ENCODE data around the gene SLC23A2.
A peak's percentile ranks its signal among the peaks of the same experiment; 100 is the strongest.
"Not testable (repeated sequence)": the region's sequence is repeated elsewhere in the genome, so short reads cannot be mapped to it uniquely, and the experiment has no call there.

Gene SLC23A2

DNA sequence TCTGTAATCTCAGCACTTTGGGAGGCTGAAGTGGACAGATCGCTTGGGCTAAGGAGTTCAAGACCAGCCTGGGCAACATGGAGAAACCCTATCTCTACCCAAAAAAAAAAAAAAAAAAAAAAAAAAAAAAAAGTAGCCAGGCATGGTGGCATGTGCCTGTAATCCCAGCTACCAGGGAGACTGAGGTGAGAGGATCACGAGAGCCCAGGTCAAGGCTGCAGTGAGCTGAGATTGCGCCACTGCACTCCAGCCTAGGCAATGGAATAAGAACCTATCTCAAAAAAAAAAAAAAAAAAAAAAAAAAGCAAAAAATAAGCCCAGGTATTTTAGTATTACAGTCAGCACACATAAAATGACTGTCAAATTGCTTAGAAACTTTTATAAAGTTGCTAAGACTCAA, 152.5 kb downstream of the SLC23A2 start:
- H3K9me3 ChIP-seq (ENCODE audit: control insufficient read depth, insufficient read depth, low read depth, low read length); POLR2A ChIA-PET; H3K4me3 ChIP-seq (ENCODE audit: low read depth, low read length); H3K4me1 ChIP-seq (ENCODE audit: control insufficient read depth, insufficient read depth, low read length); H3K27ac ChIP-seq (ENCODE audit: extremely low read depth, low read depth, low read length): not testable (repeated sequence)
- 0 out of 2 replicates have a peak, but pooled peaks have one; percentile 50 for TF ChIP-seq ZNF362 (tag by site-specific recombination; IDR thresholded peaks at IDR 0.05)
- CTCF ChIA-PET = interaction anchor here (0.6 kb wide), 1 partner anchor 84 kb away, joined by 5 read pairs; no protein-coding TSS in a partner anchor
- peaks cover 0 to 13% of the 10 kb centered on the region in 2 experiments; a peak in 2 of 3 replicates for H3K36me3 ChIP-seq (ENCODE audit: control insufficient read depth in 2 of 2, insufficient read depth in 1 of 2, low read length in 2 of 2)

GRCh38 chr20:4848041-4848440, 153.3 kb downstream of the SLC23A2 start:
- TF ChIP-seq ZNF549 (tag by site-specific recombination; IDR thresholded peaks at IDR 0.05) = no peak
- no peak for TF ChIP-seq WT1 (tag by site-specific recombination; IDR thresholded peaks at IDR 0.05)
- TF ChIP-seq ZNF621 (tag by site-specific recombination; IDR thresholded peaks at IDR 0.05) = no peak
- no peak for TF ChIP-seq ZNF768 (tag by site-specific recombination; IDR thresholded peaks at IDR 0.05)
- no peak for TF ChIP-seq ZSCAN23 (tag by site-specific recombination; IDR thresholded peaks at IDR 0.05)
- ChIA-PET CTCF (no interaction called here), POLR2A (no interaction called here)

GRCh38 chr20:4846821-4847220, 154.5 kb downstream of the SLC23A2 start:
- Histone ChIP-seq H3K36me3 (ENCODE audit: control insufficient read depth in 2 of 2, insufficient read depth in 1 of 2, low read length in 2 of 2) (no peaks in the 10 kb centered on the region; a peak in 1 of 3 replicates), H3K27ac (ENCODE audit: extremely low read depth, low read depth, low read length) (no peak overlapping the region), H3K9me3 (ENCODE audit: control insufficient read depth, insufficient read depth, low read depth, low read length) (no peaks in the 10 kb centered on the region), H3K4me1 (ENCODE audit: control insufficient read depth, insufficient read depth, low read length) (no peaks in the 10 kb centered on the region), H3K4me3 (ENCODE audit: low read depth, low read length) (no peak overlapping the region)
- POLR2A ChIA-PET = no interaction called here
- TF ChIP-seq ZBTB21 (tag by site-specific recombination; IDR thresholded peaks at IDR 0.05) (no peak), KLF8 (tag by site-specific recombination; IDR thresholded peaks at IDR 0.05) (no peak), GLI2 (tag by site-specific recombination; IDR thresholded peaks at IDR 0.05; ENCODE audit: borderline replicate concordance, low read depth) (no peak), SALL2 (tag by site-specific recombination; IDR thresholded peaks at IDR 0.05; ENCODE audit: borderline replicate concordance) (no peak), ZNF473 (tag by site-specific recombination; IDR thresholded peaks at IDR 0.05) (no peak), ZNF302 (tag by site-specific recombination; IDR thresholded peaks at IDR 0.05; ENCODE audit: low read depth) (no peak), ZSCAN30 (tag by site-specific recombination; IDR thresholded peaks at IDR 0.05) (no peak), IKZF3 (tag by site-specific recombination; IDR thresholded peaks at IDR 0.05) (no peak), PATZ1 (tag by site-specific recombination; IDR thresholded peaks at IDR 0.05) (no peak), PRDM2 (tag by site-specific recombination; IDR thresholded peaks at IDR 0.05; ENCODE audit: borderline replicate concordance) (no peak), SCRT2 (tag by site-specific recombination; IDR thresholded peaks at IDR 0.05) (no peak), WT1 (tag by site-specific recombination; IDR thresholded peaks at IDR 0.05) (no peak)
- TF ChIP-seq, protein P1, sequence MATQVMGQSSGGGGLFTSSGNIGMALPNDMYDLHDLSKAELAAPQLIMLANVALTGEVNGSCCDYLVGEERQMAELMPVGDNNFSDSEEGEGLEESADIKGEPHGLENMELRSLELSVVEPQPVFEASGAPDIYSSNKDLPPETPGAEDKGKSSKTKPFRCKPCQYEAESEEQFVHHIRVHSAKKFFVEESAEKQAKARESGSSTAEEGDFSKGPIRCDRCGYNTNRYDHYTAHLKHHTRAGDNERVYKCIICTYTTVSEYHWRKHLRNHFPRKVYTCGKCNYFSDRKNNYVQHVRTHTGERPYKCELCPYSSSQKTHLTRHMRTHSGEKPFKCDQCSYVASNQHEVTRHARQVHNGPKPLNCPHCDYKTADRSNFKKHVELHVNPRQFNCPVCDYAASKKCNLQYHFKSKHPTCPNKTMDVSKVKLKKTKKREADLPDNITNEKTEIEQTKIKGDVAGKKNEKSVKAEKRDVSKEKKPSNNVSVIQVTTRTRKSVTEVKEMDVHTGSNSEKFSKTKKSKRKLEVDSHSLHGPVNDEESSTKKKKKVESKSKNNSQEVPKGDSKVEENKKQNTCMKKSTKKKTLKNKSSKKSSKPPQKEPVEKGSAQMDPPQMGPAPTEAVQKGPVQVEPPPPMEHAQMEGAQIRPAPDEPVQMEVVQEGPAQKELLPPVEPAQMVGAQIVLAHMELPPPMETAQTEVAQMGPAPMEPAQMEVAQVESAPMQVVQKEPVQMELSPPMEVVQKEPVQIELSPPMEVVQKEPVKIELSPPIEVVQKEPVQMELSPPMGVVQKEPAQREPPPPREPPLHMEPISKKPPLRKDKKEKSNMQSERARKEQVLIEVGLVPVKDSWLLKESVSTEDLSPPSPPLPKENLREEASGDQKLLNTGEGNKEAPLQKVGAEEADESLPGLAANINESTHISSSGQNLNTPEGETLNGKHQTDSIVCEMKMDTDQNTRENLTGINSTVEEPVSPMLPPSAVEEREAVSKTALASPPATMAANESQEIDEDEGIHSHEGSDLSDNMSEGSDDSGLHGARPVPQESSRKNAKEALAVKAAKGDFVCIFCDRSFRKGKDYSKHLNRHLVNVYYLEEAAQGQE (tag by site-specific recombination; IDR thresholded peaks at IDR 0.05) = no peak
- CTCF ChIA-PET = interaction anchor here (0.5 to 0.6 kb wide), 2 partner anchors 31 to 71 kb away, joined by 3 read pairs; no protein-coding TSS in a partner anchor

More at GRCh38 chr20:4848041-4848440, 153.3 kb downstream of the SLC23A2 start:
- Histone ChIP-seq H3K4me3 (ENCODE audit: low read depth, low read length) (no peak overlapping the region), H3K36me3 (ENCODE audit: control insufficient read depth in 2 of 2, insufficient read depth in 1 of 2, low read length in 2 of 2) (peaks cover 0 to 5% of the 10 kb centered on the region in 2 experiments; a peak in 2 of 3 replicates), H3K4me1 (ENCODE audit: control insufficient read depth, insufficient read depth, low read length) (no peaks in the 10 kb centered on the region), H3K9me3 (ENCODE audit: control insufficient read depth, insufficient read depth, low read depth, low read length) (no peaks in the 10 kb centered on the region), H3K27ac (ENCODE audit: extremely low read depth, low read depth, low read length) (no peak overlapping the region)

Measured in HEK293 (cell line).